Middle frontal gyrus (tissue), 1 donor: ENCODE measurements around the gene ADGRF3.
"Not testable (repeated sequence)": the region's sequence is repeated elsewhere in the genome, so short reads cannot be mapped to it uniquely, and the experiment has no call there.

ENCODE experiments used
- DNase-seq: peaks from one replicate; pipeline ENCODE4 v3.0.0-alpha.2; 2015; ENCODE audit warnings: low spot score; ENCODE audit errors: extremely low spot score

ADGRF3 gene

DNA sequence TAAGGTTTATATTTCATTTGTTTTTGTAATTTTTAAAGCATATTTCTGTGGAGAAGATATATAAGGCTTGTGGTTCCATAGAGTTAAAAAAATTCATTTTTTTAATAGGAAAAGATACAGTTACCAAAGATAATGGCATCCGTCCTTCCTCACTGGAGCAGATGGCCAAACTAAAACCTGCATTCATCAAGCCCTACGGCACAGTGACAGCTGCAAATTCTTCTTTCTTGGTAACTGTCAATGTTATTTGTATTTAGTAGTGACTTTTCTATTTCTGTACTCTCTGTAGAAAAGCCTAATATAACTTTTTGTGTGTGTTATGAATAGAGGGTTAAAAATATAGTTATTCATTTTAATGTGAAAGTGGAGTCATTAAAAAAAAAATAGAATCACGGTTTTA is 66.7 kb downstream of the ADGRF3 start:
- DNase-seq: no peak

DNA sequence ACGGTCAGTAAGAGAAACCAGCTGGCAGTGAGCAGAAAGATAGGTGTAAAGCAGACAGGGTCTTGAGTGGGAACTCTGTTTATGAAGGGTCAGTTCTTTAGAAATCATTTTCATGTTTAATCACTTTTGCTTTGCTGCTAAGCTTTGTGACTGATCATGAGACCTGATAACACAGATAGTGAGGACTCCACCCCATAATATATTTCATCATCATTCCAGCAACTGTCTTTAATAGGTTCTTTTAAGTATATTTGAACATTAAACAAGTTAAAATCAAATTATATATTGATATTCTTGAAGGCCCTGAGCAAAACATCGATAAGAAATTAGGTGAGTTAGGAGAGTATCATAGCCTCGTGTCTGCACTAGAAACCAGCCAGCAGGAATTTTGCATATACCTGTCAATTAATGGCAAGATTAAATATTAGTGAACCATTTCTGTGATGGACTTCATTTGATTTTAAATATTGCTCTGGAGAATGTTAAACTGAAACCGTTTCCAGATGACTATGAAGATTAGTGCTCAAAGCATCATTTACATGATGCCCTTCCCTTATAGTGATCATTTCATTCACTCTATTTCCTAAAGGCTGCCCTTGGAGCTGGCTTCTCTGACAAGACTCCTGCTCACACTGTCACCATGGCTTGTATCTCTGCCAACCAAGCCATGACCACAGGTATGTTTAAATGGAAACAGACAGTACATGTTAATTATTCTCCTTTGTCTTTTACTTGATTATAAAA is 69.9 kb downstream of the ADGRF3 start:
- DNase-seq: no peak

- DNase-seq: no peak
These were observed 72.5 kb downstream of the ADGRF3 start for GRCh38 chr2:26274058-26274613.

DNA sequence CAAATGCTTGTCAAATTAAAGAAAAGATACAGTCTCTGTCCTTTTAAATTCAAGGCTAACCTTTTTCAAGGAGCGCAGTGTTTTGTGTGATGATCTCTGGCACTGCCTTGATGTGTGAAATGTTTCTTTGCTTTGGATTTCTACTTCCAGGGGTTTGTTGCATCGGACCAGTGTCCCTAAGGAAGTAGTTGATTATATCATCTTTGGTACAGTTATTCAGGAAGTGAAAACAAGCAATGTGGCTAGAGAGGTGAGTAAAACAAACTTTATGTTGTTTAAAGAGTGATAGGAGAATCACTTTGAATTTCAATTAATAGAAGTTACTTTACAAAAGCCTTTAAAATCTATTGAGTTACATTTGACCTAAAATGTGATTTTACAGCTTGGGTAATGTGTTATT is 73.1 kb downstream of the ADGRF3 start:
- no peak for DNase-seq

DNA sequence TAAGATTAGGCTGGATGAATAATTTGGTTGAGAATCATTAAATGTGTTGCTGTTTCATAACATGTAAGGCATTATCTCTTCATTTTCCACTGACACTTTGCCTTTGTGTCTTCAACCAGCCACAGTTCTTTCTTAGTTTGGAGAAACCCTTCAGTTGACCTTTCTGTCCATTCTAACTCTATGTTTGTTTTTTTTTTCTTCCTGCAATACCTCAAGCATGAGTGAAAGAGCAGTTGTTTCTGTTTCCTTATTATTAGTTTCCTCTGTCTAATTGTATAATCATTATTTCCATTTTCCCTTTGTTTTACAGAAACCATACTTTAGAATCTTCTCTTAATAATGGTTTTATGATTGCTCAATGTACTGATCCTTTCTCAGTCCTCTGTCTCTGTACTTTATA is 76.2 kb downstream of the ADGRF3 start:
- DNase-seq: no peak

DNA sequence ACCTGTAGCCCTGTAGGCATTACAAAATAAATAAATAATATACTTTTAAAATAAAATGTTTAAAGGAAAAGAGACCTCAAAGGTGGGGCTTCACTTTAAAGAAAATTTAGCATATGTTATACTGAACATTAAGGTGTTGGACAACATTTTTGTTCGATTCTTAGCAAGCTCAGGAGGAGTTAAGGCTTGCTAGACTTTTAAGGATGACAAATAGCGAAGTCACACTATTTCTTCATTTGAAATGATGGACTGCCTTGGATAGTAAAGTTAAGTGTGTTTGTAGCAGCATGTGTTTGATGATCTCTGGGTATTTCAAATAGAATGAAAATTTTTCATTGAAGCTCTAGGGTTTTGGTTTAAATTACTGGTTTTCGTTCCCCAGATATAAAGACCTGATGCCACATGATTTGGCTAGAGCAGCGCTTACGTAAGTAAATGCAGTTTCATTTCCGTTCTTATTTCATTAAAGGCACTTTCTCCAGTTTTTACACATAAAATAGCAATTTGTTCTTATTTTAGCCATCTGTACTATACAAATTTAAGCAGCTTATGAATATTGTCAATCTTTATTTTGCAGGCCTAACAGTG is 76.9 kb downstream of the ADGRF3 start:
- no peak for DNase-seq

DNA sequence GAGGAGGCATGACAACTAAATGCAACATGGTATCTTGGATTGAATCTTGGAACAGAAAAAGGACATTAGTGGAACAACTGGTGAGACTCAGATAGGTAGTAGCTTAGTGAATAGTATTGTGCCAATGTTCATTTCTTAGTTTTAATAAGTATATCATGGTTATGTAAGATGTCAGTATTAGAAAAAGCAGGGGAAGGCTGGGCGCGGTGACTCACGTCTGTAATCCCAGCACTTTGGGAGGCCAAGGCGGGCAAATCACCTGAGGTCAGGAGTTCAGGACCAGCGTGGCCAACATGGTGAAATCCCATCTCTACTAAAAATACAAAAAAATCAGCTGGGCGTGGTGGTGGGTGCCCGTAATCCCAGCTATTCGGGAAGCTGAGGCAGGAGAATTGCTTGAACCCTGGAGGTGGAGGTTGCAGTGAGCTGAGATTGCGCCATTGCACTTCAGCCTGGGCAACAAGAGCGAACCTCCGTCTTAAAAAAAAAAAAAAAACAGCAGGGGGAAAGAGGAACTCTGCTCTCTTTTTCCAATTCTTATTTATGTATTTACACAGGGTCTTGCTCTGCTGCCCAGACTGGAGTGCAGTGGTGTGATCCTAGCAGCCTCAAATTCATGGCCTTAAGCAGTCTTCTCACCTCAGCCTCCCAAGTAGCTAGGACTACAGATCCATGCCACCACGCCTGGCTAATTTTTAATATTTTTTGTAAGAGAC is 77.8 kb downstream of the ADGRF3 start:
- not testable (repeated sequence) for DNase-seq

GRCh38 chr2:26268213-26268612 is 78.4 kb downstream of the ADGRF3 start:
- no peak for DNase-seq

DNA sequence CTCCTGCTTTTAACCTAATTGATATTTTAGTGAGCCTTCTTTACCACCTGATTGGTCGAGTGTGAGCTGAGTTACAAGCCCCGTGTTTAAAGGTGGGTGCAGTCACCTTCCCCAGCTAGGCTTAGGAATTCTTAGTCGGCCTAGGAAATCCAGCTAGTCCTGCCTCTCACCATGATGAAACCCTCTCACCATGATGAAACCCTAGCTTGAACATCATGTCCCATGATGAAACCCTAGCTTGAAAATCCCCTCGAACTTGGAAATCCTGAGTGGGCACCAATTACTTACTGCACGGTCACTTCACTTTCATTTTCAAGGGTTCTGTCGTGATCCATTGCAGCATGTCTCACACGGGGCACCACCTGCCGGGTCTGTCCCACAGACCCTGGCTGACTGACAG is 87.8 kb downstream of the ADGRF3 start:
- DNase-seq: not testable (repeated sequence)
